HG03066 (cell line): ENCODE data around the gene GNAI3.

Source experiments
- ATAC-seq: cut with Tn5 transposase; IDR thresholded peaks from one replicate; pipeline ENCODE4 v1.9.1; 2021; ENCODE audit warnings: low read depth; ENCODE audit not compliant: unreplicated experiment

The GNAI3 gene

DNA sequence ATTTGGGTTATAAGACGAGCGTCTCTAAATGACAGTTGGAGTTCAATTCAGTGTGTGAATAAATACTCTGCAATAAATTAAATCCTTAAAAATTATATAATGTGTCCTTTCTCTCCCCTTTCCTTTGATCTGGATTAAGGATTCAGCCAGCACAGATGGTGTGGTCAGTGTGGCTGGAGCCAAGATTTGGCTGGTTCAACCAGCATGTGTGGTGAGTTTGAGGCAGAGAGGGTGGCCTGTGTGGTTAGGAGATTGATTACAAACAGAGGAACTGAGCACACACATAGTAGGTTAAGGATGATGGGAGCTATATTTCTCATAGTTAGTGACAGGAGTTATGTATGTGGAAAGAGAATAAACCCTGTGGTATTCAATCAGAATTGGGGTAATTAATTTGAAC, 24.7 kb upstream of the GNAI3 start:
- no peak for ATAC-seq

DNA sequence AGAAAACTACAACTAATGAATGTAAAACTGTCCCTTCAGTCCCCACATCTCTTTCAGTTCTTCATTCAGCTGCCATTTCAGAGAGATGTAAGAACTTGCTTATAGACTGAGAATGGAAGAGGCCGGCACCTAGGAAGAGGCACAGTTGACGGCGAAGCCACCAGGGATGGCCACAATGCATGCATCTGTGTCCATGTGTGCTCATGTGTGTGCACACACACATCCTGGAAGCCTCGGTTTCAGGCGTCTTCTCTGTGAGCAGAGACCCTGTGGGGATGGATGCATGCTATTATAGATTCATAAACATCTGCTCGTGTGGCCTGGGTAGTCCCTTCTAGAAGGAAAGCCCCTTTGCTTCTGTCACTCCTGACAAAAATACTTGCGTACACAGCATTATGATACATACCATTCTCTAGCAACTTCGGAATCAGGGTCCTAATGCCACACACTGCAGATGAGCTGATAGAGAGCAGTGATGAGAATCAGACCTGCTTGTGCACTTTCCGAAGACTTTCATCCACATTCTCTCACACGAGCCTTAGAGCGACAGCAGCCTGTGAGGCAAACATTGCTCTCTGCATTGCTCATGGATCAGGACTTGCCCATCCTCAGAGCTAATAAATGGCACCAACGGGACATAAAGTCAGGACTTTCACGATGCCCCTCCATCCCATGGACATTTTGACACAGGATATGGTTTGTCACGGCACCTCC, 21.2 kb upstream of the GNAI3 start:
- peak; percentile 58 for ATAC-seq

DNA sequence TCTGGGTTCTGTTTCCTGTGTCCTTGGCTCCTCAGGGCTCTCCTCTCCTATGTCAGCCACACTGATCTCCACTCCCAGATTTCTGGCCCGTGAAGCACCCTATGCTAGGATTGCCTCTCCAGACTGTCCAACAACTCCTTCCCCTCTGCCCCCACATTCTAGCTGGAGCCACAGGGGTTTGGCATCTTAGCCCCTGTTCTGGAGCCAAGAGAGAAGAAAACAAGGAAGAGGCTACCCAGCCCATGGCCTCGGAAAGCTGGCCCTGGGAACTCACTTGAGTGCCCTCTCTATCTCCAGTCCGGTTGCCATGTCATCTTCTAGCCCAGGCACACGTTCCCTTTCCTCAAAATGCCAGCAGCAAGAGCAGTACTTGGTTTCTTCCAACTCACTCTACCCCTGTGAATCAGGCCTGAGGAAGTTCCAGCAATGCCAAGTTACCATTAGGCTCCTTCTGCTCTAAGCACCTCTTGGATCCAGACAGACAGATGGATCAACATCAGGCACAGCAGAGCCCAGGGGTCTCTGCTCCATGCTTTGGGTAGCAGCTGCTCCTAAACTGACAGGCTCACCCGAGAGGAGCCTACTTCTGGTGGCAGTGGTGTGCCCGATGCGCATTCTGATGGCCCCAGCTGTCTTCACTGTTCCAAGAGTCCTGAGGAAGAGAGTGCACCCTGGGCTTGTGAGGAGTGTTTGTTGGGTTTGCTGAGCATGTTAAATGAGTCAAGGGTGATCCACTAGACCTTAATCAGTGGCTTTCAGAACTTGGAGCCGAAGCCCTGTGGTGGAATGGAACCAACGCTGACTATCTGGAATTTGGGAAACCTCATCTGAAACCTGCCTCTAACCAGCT, 20.3 kb upstream of the GNAI3 start:
- ATAC-seq = no peak

DNA sequence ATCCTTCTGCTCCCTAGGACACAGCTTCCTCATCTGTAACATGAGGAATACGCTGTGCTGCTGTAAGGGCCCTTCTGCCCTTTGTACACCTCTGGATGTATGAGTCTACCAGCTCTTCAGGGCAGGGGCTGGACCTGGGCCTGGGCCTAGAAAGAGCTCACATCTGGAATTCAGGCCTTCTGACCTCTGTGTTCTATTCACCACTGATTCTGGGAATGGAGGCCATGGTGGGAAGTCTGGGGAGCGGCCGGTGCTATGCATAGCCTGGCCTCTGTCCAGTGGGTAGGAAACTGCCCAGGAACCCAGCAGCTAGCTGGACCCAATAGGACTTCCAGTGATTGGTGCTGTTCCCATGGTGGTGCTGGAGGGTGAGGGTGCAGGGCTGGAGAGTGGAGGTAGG, 19.7 kb upstream of the GNAI3 start:
- ATAC-seq = no peak

DNA sequence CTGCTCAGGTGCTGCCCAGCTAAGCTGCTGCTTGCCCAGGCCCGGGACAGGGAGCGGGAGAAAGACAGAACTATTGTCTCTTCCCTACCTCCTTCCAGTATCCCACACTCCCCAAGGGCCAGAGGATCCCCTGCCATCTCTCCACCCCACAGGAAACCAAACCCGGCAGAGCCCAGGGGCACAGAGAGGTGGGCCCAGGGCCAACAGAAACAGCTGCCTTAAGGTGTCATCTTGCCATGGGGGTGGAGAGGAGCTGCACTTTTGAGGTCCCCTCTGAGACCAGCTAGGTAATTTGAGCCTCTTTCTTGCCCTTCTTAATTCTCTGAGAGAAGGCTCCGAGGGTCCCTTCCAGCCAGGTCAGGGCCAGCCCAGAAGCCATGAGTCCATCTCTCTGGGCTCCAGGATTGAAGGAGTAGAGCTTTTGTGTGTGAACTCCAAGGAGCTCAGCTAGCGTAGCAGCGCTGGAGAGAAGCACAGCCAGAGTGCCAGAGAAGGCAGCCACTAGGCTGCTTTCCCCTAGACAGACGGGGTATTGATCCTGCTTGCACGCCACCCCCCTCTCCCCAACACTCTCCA, 18.4 kb upstream of the GNAI3 start:
- no peak for ATAC-seq

DNA sequence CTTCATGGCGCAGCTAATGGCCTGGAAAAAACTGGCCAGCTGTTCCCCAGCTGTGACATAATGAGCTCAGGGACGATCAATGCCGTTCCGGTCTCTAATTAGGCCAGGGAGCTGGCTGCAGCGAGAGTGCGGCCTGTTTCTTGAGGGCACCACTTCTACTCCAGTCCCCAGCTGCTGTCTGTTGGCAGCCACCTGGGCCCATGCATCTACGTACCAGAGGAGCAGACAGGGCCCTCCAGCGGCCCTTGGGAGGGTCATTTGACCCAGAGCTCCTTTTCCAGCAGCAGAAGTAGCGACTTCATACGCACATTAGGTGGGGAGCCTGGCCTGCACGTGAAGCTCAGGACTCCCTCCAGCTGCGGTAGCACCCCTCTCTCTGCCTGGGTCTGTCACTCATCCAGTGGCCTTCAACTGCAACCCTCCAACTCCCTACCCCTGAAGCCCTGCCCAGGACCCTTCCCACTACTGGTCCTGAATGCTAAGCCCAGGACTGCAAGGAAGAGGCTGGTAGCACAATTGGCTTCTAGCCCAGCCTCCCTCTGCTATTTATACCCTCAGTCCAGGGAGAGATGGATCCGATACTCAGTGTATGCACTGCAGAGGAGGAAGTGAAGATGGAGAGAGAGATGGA, 17.8 kb upstream of the GNAI3 start:
- no peak for ATAC-seq

DNA sequence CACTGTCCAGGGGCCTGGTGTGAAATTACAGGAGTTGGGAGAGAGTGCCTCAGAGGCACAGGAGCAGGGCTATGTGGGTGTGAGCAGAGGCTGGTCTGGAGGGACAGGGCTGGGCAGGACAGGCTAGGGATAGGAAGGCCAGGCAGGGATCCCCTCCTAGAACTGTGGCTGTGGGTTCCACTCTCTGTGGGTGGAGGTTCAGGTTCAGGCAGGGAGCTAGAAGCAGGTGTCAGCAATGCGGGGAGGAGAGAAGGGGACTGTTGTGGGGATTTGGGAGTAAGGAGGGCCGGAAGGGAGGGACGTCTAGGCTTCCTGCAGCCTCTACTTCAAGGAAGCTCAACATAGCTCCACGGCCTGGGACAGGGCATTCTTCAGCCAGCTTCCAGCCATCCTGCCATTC, 17.0 kb upstream of the GNAI3 start:
- no peak for ATAC-seq

DNA sequence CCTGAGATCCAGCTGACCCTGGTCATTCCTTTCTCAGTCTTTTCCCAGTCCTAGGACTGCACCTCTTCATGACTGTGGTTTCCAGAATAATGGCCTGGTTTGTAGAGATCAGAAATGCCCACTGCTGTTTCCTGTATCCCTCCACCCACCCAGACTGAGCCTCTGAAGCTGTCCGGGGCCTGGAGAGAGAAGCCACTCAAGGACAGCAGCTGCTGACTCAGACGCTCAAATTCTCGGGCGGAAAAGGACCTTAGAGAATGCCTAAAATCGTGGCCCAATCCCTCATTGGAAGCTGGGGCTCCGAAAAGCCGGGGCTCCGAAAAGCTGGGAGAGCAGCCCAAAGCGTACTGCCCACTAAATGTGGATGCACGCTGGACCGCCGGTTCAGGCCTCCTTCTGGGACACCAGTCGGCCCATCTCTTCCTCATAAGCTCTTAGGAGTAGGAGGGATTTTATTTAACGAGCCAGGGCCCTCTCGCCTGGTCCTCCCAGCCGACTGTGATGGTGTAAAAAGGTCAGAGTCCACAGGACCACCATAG, 16.5 kb upstream of the GNAI3 start:
- no peak for ATAC-seq

DNA sequence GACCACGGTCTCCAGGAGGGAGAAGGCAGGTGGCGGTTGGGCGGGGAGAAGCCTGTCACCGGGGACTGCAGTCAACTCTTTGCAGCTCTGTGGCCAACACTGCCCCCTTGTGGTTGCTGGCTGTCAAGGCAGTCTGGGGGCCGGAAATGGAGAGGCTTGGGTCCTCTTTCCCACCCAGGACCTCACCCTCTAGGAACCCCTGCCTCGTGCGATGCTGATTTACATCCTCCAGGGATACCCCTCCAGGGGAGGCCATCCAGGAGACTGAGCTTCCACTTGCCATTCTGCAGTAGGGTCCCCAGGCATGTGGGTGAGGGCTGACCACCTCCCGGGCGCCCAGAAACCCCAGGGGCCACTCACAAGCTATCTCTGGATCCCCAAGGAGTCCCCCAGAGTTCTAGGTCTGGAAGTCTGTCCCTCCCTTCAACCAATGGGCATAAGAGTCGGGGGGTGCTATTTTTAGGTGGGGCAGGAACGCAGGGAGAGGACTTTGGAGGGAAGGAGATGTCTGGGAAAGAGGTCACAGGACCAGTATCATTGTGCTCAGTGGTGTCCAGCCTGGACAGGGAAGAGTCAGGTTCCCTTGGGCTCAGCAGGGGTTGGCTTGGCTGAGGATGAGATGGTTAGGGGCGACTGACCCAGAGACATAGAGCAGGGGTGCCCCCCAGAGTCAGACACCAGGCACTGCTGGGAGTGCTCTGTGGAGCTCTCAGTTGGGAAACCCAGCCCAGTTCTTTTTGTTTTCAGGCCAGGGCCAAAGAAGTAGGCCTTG, 15.9 kb upstream of the GNAI3 start:
- ATAC-seq = peak; percentile 92

DNA sequence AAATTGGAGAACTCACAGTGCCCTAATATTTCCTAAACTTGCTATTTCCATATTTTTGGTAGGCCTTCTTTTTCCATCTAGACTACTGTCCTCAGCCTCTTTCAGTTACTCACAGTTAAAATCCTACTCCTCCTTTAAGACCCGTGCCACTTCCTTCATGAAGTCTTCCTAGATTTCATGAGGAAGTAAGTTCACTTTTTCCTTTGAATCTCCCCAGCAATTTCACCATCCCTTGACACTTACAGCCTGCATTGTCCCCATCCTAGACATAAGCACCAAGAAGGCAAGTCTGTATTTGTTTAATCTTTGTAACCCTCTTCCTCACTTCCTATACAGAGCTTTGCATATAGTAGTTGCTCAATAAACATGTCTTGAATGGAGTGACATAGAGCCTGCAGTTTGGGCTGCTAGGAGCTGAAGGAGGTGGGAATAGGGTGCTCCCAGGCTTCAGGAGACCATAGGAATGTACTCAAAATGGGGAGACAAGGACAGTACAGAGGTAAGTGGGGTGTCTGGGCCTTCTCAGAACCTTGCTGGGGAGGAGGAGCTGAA, 14.0 kb upstream of the GNAI3 start:
- ATAC-seq = no peak

DNA sequence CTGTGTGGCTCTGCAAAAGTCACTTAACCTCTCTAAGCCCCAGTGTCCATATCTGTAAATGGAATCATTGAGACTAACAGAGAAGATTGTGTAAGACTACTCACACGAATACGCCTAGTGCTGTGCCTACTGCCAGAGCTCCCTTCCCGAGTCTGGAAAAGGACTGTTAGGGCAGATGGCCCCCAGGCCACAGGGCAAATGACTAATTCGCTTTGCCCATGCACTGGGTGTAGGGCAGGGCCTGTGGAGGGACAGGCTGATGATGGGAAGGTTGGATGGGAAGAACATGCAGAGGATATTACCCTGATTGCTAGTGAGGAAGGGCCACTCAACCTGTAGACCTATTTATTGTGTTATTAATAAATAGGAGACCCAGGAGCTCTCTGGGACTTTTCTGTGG, 12.9 kb upstream of the GNAI3 start:
- ATAC-seq = no peak

DNA sequence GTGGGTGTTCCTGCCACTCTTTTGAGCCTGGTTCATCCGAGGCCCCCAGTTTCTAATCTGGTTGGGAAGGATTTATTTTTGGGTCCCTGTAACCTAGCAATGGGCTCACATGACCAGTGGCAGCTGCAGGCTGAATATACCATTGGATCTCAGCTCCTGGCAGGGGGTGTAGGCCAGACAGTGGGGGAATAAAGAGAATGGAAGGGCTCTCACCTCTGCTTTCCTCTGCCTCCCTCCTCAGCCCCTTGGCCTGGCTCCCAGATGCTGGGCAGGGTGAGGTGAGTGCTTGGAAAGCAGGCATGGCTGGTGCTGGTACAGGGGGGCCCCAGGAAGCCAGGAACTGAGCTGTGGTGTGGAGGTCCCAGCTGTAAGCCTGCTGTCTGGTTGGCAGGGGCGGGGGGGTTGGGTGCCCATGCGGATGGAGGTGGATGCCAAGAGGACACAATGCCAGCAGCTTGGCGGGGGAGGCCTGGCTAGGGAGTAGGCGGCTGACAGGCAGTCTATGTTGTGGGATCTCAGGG, 12.4 kb upstream of the GNAI3 start:
- ATAC-seq = no peak

DNA sequence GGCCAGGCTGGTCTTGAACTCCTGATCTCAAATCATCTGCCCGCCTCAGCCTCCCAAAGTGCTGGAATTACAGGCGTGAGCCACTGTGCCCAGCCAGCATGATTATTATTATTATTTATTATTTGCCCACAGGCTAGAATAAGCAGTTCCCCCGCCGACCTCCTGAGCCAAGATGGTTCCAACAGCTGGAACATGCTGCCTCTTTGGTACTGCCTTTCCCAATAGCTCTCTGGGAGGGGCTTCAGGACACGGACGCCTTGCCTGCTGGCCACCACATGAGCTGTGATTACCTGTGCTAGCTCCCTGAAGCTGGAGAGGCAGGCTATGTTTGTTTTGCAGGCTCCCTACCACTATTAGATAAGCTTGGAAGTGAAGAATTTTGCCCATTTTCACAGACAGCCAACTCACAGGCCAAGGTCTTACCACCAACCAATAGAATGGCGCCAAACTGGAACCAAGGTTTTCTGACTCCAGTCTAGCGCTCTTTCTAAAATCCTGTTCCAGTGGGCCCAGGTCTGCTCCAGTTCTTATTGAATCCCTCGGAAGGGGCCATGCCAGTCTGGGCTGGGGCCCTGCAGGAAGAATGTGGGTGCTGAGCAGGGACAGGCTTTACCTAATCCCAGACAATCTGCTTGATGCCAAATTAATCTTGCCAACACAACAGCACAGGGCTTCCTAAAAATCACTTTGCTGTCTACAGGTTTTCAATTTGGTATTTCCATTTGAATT, 10.8 kb upstream of the GNAI3 start:
- ATAC-seq = no peak

DNA sequence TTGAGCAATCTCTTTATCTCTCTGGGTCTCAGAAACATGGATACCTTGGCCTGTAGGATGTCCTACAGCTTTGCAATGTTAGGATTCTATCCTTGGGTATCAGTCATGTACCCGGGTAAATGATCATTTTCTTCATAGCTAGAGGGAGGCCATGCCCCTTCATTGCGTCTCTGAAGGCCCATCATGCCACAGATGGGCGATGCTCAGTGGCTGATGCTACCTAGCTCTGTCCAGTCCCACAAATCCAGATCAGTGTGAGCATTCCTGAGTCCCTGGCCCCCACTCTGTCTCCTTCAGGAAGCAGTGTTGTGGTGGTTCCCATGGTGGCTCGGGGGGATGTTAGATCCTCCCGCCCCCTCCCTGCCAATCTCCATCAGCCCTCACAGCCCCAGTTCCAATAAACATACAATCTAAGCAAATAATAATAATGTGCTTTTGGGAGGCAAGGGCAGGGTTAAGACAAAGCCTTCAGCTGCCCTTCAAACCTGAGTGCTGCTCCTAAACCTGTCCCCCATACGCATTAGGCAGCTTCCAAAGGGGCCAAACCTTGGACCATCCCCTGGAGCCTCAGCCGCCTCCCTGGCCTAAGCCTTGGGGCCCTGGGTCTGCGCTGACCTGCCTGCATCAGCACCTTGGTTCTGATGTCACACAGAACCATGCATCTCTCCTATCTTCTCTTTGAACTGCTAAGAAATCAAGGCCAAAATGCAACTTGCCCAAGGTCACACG, 9.4 kb upstream of the GNAI3 start:
- no peak for ATAC-seq

DNA sequence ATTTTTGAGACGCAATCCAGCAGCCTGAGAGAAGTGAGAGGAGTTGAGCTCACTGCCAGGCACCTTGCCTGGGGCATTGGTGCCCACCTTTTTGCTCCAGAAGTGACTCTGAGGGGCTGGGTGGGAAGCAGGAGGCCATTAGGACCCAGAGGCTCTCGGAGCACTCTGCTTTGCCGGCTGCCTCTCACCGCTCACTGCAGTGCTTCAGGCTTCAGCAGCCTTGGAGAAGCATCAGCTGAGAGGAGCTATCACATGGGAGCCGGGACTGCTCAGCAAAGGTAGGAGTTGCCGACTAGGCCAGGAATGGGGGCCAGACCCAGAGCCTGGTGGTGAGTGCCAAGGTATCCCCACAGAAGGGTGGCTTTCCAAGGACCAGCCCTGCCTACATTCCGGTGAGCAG, 8.7 kb upstream of the GNAI3 start, which contains the start of gene GPR61:
Gene GPR61 (plus strand): TSS at position 197 of the 400 bp plus-strand sequence. CDS start 3,151 bp downstream, outside the sequence.
- no peak for ATAC-seq

DNA sequence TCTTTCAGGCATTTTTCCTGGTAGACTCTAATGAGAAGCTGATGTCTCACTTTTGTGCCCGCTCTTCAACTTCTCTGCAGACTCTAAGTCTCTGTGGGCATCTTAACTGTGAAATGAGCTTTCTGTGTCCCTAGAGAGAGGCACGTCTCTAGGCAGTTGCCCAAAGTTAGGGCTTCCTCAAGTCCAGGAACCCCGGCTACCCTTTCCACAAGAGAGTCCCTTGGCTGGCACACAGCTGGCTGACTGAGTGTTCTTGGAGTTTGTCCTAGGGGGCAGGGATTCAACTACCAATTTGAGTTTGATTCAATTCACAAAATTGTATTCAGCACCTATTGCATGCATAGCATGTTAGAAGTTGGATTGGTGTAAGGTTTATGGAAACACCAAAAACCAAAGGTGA, 7.3 kb upstream of the GNAI3 start:
- no peak for ATAC-seq

DNA sequence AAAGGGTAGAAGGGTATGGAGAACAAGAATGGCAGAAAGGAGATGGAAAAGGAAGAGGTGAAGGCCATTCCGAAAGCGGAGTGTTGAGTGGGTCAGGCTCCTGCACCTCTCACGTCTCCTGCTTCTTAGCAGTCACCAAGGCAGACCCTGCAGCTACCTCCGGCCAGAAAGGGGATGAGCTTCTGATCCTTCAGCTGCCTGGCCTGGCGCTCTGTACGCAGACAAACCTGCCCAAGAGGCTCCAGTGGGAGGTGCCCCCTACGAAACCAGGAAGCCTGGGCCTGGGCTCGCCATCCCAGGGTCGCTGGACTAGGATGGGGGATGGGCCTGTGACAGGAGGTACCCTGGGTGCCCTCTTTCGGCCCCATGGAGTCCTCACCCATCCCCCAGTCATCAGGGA, 5.8 kb upstream of the GNAI3 start:
- no peak for ATAC-seq

DNA sequence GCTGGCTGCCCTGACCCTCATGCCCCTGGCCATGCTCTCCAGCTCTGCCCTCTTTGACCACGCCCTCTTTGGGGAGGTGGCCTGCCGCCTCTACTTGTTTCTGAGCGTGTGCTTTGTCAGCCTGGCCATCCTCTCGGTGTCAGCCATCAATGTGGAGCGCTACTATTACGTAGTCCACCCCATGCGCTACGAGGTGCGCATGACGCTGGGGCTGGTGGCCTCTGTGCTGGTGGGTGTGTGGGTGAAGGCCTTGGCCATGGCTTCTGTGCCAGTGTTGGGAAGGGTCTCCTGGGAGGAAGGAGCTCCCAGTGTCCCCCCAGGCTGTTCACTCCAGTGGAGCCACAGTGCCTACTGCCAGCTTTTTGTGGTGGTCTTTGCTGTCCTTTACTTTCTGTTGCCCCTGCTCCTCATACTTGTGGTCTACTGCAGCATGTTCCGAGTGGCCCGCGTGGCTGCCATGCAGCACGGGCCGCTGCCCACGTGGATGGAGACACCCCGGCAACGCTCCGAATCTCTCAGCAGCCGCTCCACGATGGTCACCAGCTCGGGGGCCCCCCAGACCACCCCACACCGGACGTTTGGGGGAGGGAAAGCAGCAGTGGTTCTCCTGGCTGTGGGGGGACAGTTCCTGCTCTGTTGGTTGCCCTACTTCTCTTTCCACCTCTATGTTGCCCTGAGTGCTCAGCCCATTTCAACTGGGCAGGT, 5.0 kb upstream of the GNAI3 start:
- no peak for ATAC-seq
